HepG2 (cell line): ENCODE data around the gene DIP2C. TPM values are rescaled to one million over a fixed set of nuclear protein-coding genes. Genes with fewer than 3 reads are reported as not detected.

ENCODE experiments used
- ATF2 ChIP-seq: sonication (generic); formaldehyde crosslinking; IDR thresholded peaks from 2 replicates; pipeline ENCODE4 v1.4.0; 2020; ENCODE audit warnings: missing genetic modification reagents
- ATF4 ChIP-seq, 2 experiments: fragments of 450-650 bp in 1 of 2; sonication (generic) in 1 of 2; formaldehyde crosslinking; IDR thresholded peaks; 2 replicates each; pipeline versions ENCODE4 v1.5.0 to v1.8.0; 2020 to 2022; ENCODE audit warnings: mild to moderate bottlenecking in 1 of 2, missing genetic modification reagents in 1 of 2
- ATF6 ChIP-seq: sonication (generic); formaldehyde crosslinking; conservative IDR thresholded peaks from 2 replicates; pipeline ENCODE4 v1.4.0; 2020; ENCODE audit warnings: missing genetic modification reagents
- ATF7 ChIP-seq, 2 experiments: fragments of 450-650 bp in 1 of 2; sonication (generic) in 1 of 2; formaldehyde crosslinking in 1 of 2; IDR thresholded peaks; 2 replicates each; pipeline versions ENCODE4 v1.4.0 to v1.6.1; 2016 to 2020; ENCODE audit warnings: antibody characterized with exemption in 1 of 2, mild to moderate bottlenecking in 1 of 2, missing genetic modification reagents in 1 of 2
- BORCS8-MEF2B ChIP-seq: sonication (generic); formaldehyde crosslinking; IDR thresholded peaks from 2 replicates; pipeline ENCODE4 v1.8.0; 2022; ENCODE audit warnings: mild to moderate bottlenecking, missing genetic modification reagents
- BRCA1 ChIP-seq: sonication (generic); formaldehyde crosslinking; IDR thresholded peaks from 2 replicates; pipeline ENCODE4 v1.4.0; 2020; ENCODE audit warnings: missing genetic modification reagents
- ISX ChIP-seq: sonication (generic); formaldehyde crosslinking; conservative IDR thresholded peaks from 2 replicates; pipeline ENCODE4 v1.5.0; 2020; ENCODE audit warnings: missing genetic modification reagents
- NFE2L1 ChIP-seq: sonication (generic); formaldehyde crosslinking; IDR thresholded peaks from 2 replicates; pipeline ENCODE4 v1.4.0; 2020; ENCODE audit warnings: missing genetic modification reagents, mild to moderate bottlenecking, borderline replicate concordance
- NKX3-1 ChIP-seq: sonication (generic); formaldehyde crosslinking; IDR thresholded peaks from 2 replicates; pipeline ENCODE4 v1.5.0; 2020; ENCODE audit warnings: missing genetic modification reagents
- NR2F6 ChIP-seq, 2 experiments: IDR thresholded peaks; 2 replicates each; pipeline ENCODE4 v1.6.1; 2016; ENCODE audit warnings: antibody characterized with exemption in 1 of 2, mild to moderate bottlenecking in 1 of 2
- RFX3 ChIP-seq: IDR thresholded peaks from 2 replicates; pipeline ENCODE4 v1.6.1; 2016; ENCODE audit warnings: missing biosample characterization, missing genetic modification reagents
- ZBED4 ChIP-seq: sonication (generic); formaldehyde crosslinking; IDR thresholded peaks from 2 replicates; pipeline ENCODE4 v1.4.0; 2020; ENCODE audit warnings: missing genetic modification reagents, borderline replicate concordance
- ZFP62 ChIP-seq: sonication (generic); formaldehyde crosslinking; IDR thresholded peaks from 2 replicates; pipeline ENCODE4 v1.4.0; 2020; ENCODE audit warnings: missing genetic modification reagents
- ZMYM2 ChIP-seq: sonication (generic); formaldehyde crosslinking; IDR thresholded peaks from 2 replicates; pipeline ENCODE4 v1.8.0; 2022; ENCODE audit warnings: mild to moderate bottlenecking, missing genetic modification reagents
- ZNF687 ChIP-seq: sonication (generic); formaldehyde crosslinking; IDR thresholded peaks from 2 replicates; pipeline ENCODE4 v1.5.1; 2020; ENCODE audit warnings: mild to moderate bottlenecking, missing genetic modification reagents, moderate library complexity
- ZNF747 ChIP-seq: sonication (generic); formaldehyde crosslinking; IDR thresholded peaks from 2 replicates; pipeline ENCODE4 v1.8.1; 2023; ENCODE audit warnings: missing genetic modification reagents, mild to moderate bottlenecking, borderline replicate concordance
- ZNF792 ChIP-seq: IDR thresholded peaks from 2 replicates; pipeline ENCODE4 v1.6.1; 2016
- polyA plus RNA-seq, 8 experiments: library from polyadenylated mRNA; depleted of rRNA in 3 of 8; stranded (reverse) in 7 of 8; unstranded in 1 of 8; fragments of >200 nt; fragmentation: Illumina TruSeq in 4 of 8; extraction: Trizol in 4 of 8; gene quantifications; 2 replicates each; pipeline versions ENCODE4 v1.2.1 to v1.2.3, GENCODE V29; 2011 to 2016; ENCODE audit warnings: low read depth in 4 of 8, missing spikeins in 1 of 8, mixed read lengths in 1 of 8; ENCODE audit not compliant: insufficient read depth in 1 of 8
- total RNA-seq, 5 experiments: library from RNA; depleted of rRNA; stranded (reverse); fragments of >200 nt; fragmentation: Illumina TruSeq; extraction: Trizol; gene quantifications; 2 replicates each; pipeline ENCODE4 v1.2.3, GENCODE V29; 2016; ENCODE audit warnings: low read depth in 1 of 5

The DIP2C gene
- total and polyA plus RNA-seq, 2 of the 13 experiments (the other 11 are each of a cell fraction or from before 2014, with no cell fraction given) = 2.2 to 2.7 TPM

- TF ChIP-seq RFX3 (CRISPR knock-in tag) (no peak), NFE2L1 (CRISPR knock-in tag) (no peak), ZNF747 (no peak), ATF4 (CRISPR knock-in tag; IDR thresholded peaks at IDR 0.05) (peak in 1 of 2 experiments; percentile 36; a peak in 1 of 4 replicates), ISX (CRISPR knock-in tag) (no peak), ATF7 (IDR thresholded peaks at IDR 0.05) (no peak), ATF7 (CRISPR knock-in tag; IDR thresholded peaks at IDR 0.05) (0 out of 2 replicates have a peak, but pooled peaks have one; percentile 35), NKX3-1 (CRISPR knock-in tag) (no peak), ATF2 (CRISPR knock-in tag) (peak; percentile 58; the same call in 1 of the 2 replicates), ZFP62 (CRISPR knock-in tag) (no peak), ZNF687 (CRISPR knock-in tag) (peak; percentile 22; the same call in 1 of the 2 replicates), ZMYM2 (CRISPR knock-in tag) (peak; percentile 68; the same call in 1 of the 2 replicates), ZNF792 (CRISPR knock-in tag) (0 out of 2 replicates have a peak, but pooled peaks have one; percentile 45), ZBED4 (CRISPR knock-in tag) (no peak), NR2F6 (IDR thresholded peaks at IDR 0.05) (peak; percentile 69), NR2F6 (CRISPR knock-in tag; IDR thresholded peaks at IDR 0.05) (peak; percentile 92), BORCS8-MEF2B (CRISPR knock-in tag) (no peak), ATF6 (CRISPR knock-in tag) (no peak), BRCA1 (CRISPR knock-in tag) (no peak)
Measured at GRCh38 chr10:712089-712488, 22.6 kb upstream of the DIP2C start (continued).
